ENCODE data around the gene NEIL3.

GRCh38 chr4:177275999-177276398, 33.7 kb upstream of the NEIL3 start:
- TF ChIP-seq RAD21 (IDR thresholded peaks at IDR 0.05; ENCODE audit: low read depth) (no peak), ZFX (IDR thresholded peaks at IDR 0.05) (no peak), YY1 (IDR thresholded peaks at IDR 0.05; ENCODE audit: extremely low read depth, insufficient replicate concordance, low read depth, low read length) (no peak), MAX (IDR thresholded peaks at IDR 0.05) (no peak), SIN3A (IDR thresholded peaks at IDR 0.05; ENCODE audit: low read depth) (no peak), SP1 (IDR thresholded peaks at IDR 0.05; ENCODE audit: low read depth) (no peak)
- TF ChIP-seq, protein P1, sequence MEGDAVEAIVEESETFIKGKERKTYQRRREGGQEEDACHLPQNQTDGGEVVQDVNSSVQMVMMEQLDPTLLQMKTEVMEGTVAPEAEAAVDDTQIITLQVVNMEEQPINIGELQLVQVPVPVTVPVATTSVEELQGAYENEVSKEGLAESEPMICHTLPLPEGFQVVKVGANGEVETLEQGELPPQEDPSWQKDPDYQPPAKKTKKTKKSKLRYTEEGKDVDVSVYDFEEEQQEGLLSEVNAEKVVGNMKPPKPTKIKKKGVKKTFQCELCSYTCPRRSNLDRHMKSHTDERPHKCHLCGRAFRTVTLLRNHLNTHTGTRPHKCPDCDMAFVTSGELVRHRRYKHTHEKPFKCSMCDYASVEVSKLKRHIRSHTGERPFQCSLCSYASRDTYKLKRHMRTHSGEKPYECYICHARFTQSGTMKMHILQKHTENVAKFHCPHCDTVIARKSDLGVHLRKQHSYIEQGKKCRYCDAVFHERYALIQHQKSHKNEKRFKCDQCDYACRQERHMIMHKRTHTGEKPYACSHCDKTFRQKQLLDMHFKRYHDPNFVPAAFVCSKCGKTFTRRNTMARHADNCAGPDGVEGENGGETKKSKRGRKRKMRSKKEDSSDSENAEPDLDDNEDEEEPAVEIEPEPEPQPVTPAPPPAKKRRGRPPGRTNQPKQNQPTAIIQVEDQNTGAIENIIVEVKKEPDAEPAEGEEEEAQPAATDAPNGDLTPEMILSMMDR (IDR thresholded peaks at IDR 0.05 in 2 of 3, conservative IDR thresholded peaks at IDR 0.05 in 1 of 3; ENCODE audit: borderline replicate concordance in 1 of 3, insufficient read depth in 1 of 3, low read depth in 2 of 3, low read length in 2 of 3): no peak

Data from HCT116 (cell line).